Activated naive CD4-positive, alpha-beta T cell treated with Interleukin-2 at 50 U/mL for 16 hours (primary cell): ENCODE results near the gene RAB44.
"Not testable (repeated sequence)": the region's sequence is repeated elsewhere in the genome, so short reads cannot be mapped to it uniquely, and the experiment has no call there.

ENCODE experiments used
- DNase-seq: peaks from one replicate; pipeline ENCODE4 v3.0.0-alpha.2; 2020

The RAB44 gene

DNA sequence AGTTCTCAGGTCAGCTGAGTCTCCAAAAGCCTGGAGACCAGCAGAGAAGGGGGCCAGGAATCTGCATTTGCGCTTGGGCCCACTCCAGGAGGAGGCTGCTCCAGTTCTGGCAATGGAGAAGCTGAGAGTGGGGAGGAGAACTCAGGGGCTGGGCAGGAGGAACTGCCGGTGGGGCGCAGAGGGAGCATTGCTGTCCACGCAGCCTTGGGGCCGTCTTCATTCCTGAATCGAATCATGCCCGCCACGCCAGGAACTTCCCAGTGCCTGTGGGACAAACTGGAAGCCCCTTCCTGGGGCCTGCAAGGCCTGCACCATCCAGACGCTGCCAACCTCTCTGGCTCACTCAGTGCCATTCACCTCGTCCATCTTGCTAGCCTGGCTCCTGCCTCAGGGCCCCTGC, 16.9 kb downstream of the RAB44 start:
- no peak for DNase-seq

DNA sequence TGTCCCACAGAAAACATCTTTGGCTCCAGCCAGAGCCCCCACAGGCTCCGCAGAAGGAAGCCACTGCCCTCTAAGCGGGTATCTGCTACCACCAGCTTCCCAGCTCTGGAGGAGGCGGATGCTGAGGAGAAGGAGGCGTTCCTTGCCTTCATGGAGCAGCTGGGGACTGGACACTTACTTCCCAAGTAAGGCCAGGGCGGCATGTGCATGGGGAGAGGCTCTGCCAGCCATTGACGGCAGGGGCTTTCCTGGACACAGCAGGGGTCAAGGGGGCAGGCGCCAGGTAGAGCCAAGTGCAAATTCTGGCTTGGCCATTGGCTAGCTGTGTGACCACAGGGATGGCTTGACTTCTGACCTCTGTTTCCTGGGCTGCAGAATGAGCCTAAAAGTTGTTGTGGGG, 17.8 kb downstream of the RAB44 start:
- no peak for DNase-seq

DNA sequence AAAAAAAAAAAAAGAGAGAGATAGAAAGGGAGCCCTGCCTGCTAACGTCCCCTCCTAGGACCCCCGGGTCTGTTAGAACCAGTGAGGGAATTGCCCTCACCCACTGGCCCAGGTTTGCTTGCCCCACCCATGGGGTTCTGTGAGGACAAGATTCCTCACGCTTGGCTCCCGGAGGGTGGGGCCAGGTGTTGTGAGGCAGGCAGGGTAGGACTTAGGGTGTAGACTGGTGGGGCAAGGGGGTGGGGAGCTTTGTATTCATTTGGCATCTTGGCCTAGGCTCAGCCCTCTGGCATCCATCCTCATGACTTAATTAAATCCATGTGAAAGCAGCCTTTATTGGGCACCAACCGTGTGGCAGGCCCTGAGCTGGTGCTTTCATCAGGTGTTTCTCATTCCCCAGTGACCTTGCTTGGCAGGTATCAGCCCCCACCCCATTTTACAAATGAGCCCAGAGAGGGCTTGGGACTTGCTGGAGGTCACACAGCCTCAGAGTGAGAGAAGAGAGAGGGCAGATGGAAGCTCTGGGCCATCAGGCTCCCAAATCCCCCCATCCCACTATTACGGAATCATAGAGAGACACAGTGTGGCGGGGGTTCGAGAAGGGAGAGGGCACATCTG, 19.0 kb downstream of the RAB44 start:
- DNase-seq = no peak

DNA sequence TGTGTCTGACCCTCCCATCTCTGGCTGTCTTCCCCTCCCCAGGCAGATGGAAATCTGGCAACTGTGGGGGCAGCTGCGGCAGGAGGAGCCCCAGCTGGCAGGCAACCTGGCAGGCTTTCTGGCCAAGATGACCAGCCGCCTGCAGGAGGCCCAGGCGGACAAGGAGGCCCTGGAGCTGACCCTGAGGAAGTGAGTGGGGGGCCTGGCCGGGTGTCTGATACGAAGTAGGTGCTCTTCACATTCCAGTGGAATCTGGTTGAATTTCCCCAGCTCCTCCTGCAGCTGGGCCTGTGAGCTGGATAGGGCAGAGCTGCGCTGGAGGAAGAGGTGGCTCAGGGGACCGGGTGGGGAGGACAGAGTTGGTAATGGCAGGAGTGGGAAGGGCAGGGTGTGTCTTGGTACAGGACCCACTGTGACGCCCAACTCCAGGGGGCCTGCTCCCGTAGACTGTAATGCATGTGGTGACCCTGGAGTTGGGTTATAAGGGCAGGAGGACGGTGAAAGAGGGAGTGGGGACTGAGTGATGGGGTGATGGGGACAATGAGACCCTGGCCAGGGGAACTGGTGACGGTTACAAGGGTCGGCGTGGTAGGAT, 19.7 kb downstream of the RAB44 start:
- no peak for DNase-seq

DNA sequence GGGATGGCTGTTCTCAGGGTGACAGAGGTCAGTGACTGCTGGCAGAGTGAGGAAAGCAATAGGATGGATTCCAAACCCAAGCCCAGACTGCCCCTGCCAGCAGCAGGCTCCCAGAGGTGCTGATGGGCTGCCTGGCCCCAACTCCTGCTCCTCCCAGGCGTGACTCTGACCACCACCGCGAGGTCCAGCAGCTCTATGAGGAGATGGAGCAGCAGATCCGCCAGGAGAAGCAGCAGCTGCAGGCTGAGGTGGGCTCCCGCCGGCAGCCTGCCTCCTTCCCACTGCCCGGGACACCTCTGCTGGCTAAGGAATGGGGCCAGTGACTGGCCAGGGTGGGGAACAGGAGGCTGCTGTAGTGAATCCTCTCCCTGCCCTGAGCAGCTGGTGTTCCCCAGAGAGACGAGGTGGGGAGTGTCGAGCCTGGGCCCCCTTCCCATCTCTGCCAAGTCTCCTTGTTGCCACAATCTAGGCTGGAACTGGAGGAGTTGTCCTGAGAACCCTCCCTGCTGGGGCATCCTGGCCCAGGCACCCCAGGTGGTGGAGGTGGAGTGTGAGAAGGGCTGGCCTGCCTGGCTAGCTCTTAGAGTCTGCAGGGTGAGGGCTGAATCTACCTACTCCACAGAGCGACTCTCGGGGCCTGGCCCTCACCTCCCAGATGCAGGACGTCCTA, 20.4 kb downstream of the RAB44 start:
- no peak for DNase-seq

DNA sequence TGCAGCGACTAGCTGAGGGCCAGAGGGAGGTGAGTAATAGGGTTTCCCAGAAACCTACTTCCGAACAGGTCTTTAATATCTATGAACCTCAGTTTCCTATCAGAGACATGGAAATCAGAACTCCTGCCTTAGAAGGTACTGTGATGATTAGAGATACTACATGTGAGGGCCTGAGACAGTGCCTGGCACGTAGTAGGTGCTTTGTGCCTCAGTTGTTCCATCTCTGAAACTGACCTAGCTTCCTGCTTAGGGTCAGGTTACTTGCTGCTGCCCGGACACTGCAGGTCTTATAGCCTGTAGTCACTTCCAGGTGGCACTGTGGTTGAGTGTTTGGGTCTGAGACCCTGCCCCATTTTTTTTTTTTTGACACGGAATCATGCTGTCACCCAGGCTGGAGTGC, 20.9 kb downstream of the RAB44 start:
- no peak for DNase-seq

DNA sequence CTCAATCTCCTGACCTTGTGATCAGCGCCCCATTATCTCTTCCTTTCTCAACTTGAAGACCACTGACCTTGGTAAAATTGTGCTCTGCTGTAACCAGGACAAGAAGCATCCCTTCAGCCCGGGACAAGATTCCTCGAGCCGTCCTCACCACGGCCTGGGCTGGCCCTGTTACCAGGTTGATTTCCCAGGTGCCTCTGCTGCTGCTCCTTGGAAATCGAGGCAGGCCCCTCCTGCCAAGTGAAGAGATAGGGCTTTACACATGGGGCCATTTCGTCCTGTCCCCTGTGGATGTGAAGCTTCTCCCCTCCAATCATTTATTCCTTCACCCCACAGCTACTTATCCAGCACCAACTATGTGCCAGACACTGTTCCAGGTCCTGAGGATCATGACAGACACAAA, 21.5 kb downstream of the RAB44 start:
- DNase-seq = no peak

DNA sequence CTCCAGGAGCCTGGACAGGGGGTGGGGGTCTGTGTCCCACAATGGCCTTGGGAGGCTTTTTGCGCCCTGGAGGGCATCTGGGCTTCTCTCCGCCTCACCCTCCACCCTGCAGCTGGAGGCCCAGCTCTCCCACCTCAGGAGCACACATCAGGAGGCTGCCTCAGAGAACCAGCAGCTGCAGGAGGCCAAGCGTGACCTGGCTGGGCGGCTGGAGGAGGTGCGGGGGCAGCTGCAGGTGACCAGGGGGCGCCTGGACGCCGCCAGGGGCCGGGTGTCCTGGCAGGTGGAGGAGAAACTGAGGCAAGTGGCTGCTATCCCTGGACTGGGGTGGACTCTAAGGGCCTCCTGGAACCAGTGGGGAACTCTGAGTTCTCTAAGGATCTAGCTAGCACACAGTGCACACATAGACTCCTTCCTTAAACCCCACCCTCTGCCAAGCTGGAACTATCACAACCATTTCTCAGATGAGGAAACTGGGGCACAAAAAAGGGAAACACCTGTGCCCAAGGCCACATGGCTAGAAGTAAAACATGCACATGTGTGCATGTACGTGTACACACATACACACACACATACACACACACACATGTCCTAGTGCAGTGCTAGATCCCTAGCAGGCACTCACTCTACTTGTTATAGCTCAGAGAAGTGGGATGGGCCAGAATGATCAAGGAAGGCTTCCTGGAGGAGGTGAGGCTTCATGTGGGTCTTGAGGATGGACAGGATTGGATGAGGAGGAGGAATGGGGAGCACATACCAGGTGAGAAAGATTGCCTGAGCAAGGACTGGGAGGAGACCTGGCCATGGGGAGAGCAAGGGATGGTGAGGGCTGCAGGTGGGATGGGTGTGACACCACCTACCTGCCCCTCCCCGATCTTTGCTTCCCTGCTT, 22.9 kb downstream of the RAB44 start:
- DNase-seq = no peak

DNA sequence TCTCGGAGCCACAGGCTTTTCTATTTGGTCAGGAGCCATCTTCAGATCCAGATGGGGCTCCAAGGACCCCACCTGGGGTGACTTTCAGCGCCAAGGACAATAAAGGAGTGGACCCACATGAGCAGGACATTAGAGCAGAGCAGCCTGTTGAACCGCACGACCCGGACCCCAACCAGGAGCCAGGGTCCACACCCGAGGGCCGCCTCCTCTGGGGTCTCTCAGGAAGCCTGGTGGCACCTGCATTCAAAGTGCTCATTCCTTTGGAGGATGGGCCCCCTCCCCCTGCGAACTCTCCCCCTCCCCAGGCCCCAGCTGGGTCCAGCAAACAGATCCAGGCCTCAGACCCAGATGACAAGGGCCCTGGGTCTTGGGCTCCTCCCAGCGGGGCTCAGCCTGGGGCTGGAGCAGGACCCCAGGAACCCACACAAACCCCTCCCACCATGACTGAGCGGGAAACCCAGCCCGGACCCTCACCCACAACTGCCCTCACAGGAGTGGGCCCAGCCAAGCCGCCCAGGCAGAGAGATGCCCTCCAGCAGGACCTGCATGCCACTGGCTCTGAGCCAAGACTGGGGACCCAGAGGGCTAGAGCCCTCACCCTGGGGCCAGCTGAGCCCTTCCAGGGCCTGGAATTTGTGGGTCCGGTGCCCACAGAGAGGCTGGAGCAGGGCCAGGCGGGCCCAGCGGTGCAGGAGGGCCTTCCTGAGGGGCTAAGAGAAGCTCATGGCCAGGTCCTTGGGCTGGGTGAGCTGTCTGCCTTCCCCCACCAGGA, 23.9 kb downstream of the RAB44 start:
- DNase-seq = no peak

DNA sequence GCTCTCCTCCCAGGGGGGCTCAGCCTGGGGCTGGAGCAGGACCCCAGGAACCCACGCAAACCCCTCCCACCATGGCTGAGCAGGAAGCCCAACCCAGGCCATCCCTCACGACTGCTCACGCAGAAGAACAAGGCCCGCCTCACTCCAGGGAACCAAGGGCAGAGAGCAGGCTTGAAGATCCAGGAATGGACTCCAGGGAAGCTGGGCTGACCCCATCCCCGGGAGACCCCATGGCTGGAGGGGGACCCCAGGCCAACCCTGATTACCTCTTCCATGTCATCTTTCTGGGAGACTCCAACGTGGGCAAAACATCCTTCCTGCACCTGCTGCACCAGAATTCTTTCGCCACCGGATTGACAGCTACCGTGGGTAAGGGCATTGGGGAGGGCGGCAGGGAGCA, 24.7 kb downstream of the RAB44 start:
- no peak for DNase-seq

DNA sequence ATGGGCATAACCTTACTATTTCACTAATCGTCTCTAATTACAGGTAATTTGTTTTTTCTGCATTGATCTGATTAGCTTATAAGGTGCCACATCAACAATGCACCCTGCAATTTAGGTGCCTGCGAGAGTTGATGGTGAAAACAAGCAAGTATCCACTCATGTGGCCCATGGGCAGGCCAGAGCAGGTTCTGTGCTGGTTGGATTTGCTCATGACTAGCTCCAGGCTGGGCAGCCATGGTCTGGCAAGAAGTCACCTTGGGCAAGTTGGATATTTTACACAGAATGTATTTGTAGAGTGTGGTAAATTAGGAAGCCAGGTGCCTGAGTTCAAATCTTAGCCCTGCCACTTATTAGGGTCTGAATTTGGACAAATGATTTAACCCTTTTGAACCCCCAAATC, 25.3 kb downstream of the RAB44 start:
- no peak for DNase-seq

DNA sequence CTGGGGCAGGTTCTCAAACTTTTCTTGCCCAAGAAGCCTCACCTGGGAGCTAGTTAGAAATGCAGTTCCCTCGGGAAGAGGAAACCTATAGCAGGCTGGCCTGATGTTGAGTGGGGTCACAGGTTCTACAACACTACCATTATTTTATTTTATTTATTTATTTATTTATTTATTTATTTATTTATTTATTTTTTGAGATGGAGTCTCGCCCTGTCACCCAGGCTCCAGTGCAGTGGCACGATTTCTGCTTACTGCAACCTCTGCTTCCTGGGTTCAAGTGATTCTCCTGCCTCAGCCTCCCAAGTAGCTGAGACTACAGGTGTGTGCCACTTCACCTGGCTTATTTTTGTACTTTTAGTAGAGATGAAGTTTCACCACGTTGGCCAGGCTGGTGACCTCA, 26.4 kb downstream of the RAB44 start:
- DNase-seq = not testable (repeated sequence)

DNA sequence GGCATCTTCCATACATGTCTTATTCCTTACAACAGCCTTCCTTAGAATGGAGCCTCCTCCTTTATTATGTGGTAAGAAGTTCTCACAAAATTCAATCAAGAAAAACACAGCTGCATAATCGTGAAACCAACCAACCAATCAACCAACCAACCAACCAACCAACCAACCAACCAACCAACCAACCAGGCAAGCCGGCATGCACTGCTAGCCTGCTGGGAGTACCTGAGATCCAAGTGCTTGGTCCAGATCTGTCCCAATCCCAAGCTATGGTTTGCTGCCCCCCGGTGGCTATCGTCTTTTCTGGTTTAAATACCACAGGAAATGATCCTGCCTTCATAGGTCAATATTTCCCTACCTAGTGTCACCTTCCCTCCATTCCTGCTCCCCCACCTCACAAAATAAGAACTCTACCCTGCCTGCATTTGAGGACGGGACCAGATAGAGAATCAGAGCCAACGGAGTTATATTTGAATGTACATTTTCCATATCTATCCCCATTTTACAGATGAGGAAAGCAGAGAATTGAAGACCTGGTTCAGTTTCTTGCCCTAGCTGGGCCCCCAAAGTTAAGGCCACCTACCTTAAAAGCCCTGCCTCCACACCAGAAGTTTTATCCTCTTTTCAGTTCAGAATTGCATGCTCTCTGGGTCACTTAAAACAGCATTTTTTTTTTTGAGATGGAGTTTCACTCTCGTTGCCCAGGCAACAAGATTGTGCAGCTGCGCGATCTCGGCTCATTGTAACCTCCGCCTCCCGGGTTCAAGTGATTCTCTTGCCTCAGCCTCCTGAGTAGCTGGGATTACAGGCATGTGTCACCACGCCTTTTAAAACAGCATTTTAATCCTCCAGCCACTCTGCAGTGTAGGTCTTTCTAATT, 27.1 kb downstream of the RAB44 start:
- peak; percentile 56 for DNase-seq

DNA sequence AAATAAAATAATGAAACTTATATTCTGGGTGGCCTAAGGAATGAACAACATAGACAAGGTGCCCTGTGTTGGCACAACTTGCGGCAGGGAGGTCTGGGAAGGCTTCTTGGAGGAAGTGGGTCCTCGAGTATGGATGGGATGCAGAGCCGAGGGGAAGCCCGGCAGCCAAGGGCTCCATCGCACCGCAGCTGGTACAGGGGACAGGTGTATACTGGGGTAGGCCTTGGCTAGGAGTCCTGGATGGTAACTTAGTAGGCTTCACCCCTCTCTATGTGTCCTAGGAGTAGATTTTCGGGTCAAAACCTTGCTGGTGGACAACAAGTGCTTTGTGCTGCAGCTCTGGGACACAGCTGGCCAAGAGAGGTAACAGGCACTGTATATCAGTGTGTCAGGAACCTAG, 28.0 kb downstream of the RAB44 start:
- DNase-seq = no peak

DNA sequence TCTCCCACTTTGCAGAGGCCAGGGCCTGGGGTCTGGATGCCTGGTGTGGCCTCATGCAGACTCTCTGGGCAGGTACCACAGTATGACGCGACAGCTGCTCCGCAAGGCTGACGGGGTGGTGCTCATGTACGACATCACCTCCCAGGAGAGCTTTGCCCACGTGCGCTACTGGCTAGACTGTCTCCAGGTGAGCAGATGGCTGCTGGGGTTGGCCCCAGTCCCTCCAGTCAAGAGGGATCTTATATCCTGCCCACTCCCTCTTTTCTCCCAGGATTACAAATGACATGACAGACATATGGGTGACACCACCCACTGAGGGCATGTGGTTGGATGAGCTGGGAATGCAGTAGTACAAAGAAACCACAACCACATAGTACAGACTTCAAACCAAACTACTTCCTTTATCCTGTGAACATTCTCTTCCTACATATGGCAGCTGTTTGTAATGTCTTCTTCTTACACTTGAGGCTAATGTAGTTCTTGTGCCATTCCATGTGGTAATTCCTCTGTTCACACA, 29.9 kb downstream of the RAB44 start:
- DNase-seq = no peak

DNA sequence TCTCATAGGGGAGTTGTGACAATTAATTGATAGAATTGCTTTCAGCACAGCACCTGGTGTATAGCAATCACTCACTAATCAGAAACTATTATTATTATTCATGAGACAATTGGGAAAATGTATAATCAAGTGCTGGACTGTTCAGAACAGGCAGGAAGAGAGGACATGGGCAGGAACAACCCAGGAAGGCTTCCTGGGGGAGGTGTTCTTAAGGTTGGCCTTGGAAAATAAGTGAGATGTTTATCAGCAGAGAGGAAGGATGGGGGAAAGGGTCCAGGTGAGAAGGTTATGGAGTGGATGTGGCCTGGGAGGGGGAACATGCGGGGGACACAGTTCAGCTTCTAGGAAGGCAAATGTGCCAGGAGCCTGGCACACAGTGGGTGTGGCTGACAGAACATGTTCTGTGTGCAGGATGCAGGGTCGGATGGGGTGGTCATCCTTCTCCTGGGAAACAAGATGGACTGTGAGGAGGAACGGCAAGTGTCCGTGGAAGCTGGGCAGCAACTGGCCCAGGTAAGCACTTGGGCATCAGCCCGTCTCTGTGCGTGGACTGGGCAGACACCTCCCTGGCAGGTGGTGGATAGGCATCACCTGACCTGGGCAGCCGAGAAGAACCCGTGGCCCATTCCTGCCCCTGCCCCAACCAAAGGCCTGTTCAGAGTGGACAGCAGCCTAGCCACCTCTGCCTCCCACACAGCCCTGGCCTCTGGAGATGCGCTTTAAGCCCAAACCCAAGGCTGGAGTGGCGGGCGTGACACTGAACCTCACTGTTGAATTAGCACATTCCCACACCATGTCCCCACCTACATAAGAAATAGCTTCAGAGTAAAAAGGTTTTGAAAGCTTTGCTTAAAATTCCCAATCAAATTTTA, 30.9 kb downstream of the RAB44 start:
- no peak for DNase-seq

DNA sequence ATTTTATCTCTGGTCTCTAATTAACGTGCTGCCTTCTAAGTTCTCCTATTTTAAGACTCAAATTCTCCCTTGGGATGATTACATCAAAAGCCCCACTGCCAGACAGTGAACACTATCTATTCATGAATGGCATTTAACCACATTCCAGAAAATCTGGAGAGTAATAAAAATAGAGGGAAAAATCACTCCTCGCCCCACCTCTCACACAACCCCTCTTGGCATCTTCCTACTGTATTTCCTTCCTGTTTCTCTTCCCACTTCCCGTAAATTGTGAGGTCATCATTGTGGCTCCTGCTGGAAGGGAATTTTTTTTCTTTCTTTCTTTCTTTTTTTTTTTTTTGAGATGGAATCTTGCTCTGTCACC, 31.5 kb downstream of the RAB44 start:
- DNase-seq = no peak

DNA sequence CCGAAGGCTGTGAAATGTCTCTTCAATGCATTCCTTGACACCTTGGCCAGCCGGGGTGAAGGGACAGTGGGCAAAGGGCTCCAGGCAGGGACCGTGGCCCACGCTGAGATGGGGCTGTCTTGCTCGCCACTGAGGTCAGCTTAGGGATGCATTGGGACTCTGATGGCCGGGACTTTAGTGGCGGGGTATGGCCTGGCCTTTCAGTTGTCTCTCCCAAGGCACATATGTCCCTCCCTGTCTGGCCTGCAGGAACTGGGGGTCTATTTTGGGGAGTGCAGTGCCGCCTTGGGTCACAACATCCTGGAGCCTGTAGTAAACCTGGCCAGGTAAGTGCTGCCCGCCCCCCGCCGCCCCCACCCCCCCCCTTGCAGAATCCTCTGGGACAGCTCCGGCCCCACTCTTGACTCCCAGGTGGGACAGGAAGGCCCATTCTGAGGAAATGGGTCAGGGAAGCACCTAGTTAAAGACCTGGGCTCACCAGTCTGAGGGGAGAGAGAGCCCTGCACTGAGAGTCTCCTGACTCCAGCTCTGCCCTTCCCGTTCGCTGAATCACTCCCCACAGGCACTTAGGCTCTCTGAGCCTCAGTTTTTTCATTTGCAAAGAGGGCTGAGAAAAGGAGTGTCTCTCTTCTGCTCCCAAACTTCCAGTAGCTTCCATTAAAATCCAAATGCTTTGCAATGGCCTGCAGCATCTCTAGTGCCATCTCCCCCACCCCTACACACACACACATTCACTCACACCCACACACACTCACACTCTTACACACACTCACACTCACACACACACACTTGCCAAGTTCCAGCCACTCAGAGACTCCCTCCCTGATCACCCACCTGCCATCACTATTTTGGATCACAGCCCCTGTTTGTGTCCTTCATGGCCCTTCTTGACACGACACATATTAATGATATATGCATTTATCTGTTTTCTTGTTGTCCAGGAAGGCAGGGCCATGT, 33.1 kb downstream of the RAB44 start:
- DNase-seq = no peak

DNA sequence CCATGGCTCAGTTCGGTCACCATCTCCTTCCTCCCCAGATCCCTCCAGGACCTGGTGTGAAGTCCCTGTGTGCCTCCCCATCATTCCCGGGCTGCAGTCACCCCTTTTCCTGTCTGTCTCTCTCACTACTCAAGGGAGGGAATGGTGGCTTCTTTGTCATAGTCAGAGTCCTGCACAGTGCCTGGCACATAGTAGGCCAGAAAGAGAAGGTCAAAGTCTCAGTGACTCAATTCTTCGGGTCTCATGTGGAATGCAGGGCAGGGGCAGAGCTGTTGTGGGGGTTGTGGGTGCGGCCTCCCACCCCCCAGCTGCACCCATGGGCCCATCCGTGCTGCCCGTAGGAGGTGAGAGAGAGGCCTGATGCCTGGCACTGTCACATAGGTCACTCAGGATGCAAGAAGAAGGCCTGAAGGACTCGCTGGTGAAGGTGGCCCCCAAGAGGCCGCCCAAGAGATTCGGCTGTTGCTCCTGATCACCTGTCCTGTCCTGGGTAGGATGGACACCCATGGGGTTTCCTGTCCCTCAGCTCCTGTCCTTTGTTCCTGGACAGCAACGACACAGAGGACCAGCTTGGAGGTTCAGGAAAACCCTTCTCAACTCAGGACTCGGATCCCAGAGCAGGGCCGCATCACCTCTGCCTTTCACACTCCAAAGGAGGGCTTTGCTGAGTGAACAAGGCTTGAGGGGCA, 34.1 kb downstream of the RAB44 start:
- no peak for DNase-seq
